HG03175 (cell line): ENCODE measurements around the gene NBAS.
"Not testable (repeated sequence)": the region's sequence is repeated elsewhere in the genome, so short reads cannot be mapped to it uniquely, and the experiment has no call there.

Experiments
- ATAC-seq: cut with Tn5 transposase; IDR thresholded peaks from one replicate; pipeline ENCODE4 v1.9.1; 2021; ENCODE audit warnings: mild to moderate bottlenecking, moderate library complexity; ENCODE audit not compliant: unreplicated experiment

Gene NBAS

DNA sequence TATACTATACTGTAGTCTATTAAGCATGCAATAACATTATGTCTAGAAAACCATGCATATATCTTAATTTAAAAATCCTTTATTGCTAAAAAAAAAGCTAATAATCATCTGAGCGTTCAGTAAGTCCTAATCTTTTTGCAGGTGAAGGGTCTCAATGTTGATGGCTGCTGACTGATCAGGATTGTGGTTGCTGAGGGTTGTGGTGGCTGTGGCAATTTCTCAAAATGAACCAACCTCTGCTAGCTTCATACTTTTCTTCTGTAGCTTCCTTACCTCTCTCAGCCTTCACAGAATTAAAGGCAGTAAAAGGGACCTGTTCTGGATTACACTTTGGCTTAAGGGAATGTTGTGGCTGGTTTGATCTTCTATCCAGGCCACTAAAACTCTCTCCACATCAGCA, 235.8 kb downstream of the NBAS start:
- no peak for ATAC-seq

GRCh38 chr2:15323227-15323626, 237.9 kb downstream of the NBAS start:
- no peak for ATAC-seq

DNA sequence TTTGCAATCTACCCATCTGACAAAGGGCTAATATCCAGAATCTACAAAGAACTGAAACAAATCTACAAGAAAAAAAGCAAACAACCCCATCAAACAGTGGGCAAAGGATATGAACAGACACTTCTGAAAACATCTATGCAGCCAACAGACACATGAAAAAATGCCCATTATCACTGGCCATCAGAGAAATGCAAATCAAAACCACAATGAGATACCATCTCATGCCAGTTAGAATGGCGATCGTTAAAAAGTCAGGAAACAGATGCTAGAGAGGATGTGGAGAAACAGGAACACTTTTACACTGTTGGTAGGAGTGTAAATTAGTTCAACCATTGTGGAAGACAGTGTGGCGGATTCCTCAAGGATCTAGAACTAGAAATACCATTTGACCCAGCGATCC, 239.7 kb downstream of the NBAS start:
- not testable (repeated sequence) for ATAC-seq

- ATAC-seq, result no peak
Measured at GRCh38 chr2:15316370-15316814, 244.7 kb downstream of the NBAS start.

DNA sequence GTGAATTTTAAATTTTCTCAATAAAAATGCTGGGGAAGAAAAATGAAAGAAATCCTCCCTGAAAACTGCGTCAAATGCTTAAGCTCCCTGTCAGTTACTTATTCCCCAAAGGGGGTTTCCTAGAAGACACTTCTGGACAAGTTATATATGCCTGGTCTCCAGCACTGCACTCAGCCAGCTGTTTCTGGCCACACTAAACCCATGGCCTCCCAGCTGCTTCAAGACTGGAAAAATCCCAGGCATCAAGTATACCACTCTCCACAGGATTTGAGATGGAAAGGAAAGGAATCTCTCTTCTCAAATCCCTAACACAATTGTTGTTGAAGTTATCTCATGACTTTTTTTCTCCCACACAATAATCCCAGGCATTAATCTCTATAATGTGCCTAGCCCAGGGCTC, 245.7 kb downstream of the NBAS start:
- ATAC-seq, result no peak

DNA sequence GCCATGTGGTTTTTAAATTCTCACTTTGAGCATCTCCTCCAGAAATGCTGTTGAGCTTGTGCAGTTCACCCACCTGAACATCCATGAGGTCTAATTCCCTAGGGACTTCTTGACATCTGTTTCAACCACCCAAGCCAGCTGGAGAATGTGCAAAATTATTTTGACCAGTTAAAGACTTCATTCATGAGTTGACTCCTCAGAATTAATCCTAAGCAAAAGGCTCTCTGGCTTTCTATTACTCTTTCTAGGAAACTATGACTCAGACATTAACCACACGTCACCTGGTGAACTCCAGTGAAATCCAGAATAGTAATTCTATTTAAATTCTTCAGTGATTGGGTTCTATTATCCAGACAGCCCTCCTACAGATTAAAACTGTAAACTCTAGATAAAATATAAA, 247.5 kb downstream of the NBAS start:
- ATAC-seq, result peak; percentile 83

GRCh38 chr2:15311926-15312325, 249.2 kb downstream of the NBAS start:
- ATAC-seq, result no peak

DNA sequence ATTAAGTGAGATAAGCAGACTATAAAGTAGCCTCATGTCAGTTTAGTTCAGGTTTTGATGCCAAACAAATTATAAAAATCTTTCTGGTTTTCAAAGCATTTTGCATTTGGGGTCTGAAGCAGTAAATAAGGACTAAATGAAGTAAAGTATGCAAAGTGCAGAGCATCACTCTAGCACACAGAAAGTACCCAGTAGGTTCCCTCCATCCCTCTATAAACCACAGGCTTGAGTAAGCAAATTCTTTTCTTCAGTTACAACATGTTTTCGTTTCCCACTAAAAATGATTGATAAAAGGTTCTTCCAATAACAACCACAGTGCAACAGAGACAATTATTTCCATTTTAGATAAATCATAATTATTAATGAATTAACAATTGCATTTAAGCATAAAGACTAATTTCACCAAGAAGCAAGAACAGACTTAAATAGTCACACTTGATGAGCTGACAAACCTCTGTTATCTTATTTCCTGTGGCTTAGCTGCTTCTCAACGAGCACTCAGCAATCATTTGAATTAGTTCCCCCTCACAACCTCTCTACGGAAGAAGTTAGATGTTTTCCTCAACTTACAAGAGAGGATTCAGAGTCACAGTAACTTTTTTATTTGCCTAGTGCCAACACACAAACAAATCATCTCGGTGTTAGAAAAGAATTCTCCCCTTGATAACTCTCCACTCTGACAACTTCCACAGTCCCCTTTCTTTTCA, 249.8 kb downstream of the NBAS start:
- ATAC-seq, result peak; percentile 59

DNA sequence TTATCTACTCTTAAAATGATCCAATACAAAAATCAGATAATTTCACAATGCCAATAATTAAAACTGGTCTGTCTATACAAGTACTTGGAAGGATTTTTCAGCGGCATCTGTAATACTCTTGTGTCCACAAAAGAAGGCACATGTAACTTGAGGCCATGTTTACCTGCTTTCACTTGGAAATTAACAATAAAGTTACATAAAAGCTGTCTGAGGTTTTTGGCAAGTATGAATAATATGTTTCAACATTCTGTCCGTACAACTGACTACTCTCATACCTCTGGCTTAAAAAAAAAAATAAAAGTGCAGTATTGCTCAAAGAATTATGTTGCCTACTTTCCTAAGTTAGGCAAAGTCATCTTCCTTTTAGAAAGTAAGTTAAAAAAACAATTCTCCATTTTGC, 253.6 kb downstream of the NBAS start:
- ATAC-seq, result no peak

GRCh38 chr2:15306706-15307105, 254.4 kb downstream of the NBAS start:
- no peak for ATAC-seq

- no peak for ATAC-seq
Measured at GRCh38 chr2:15303874-15304273, 257.3 kb downstream of the NBAS start.

DNA sequence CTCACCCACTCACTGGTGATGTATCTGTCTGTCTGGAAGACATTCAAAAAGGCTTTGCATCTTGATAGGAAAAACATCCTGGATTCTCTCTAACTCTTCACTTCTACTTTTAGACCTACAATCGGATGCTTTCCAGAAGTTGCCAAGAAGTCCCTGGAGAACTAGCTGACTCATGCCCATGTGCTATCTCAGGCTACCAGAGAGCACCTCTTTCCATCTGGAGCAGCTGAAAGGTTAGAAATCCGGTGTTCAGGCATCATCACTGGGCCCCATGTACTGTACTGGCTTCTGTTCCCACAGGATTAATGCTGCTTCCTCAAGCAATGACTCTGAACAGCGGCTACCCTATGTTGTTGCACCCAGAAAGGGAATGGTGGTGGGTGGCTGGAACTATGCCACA, 259.0 kb downstream of the NBAS start:
- no peak for ATAC-seq

DNA sequence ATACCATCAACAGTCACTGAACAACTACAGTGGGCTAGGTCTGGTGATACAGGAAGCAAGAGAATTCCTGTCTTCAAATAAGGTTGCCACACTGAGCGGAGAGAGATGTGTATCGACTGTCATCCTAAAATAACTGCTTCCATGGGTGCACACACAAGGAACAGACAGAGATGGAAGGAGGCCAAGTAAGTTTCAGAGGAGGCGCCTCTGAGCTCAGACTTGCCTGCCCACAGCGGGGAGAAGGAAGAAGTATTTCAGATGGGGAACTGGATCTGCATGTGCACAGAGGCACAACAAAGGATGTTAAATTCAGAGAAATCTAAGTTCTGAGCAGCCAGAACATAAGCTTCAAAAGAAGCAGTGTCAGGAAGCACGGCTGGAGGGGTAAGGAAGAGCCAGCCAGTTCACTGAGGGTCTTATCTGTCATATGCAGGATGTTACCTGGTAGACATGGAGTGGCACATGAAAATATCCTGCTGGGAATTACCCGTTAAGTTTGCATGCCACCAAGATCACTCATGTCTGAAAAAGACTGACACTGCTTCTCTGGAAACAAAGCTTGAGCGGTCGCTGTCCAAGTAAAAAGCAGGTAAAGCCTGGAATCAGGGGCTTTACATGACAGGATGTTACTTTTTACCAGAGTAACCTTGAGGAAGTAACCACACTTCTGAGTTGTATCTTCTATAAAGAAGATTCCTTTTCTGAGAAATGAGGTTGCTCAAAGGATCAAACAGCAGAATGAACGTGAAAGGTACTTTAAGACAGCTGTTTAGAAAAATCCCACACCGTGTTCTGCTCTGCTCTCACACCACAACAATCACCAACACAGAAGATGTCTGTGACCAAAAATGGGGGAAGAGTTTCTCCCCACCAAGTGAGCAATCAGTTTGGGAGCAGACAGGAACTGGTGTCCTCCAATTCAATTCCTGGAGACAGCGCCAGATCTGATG, 260.2 kb downstream of the NBAS start:
- ATAC-seq, result no peak

DNA sequence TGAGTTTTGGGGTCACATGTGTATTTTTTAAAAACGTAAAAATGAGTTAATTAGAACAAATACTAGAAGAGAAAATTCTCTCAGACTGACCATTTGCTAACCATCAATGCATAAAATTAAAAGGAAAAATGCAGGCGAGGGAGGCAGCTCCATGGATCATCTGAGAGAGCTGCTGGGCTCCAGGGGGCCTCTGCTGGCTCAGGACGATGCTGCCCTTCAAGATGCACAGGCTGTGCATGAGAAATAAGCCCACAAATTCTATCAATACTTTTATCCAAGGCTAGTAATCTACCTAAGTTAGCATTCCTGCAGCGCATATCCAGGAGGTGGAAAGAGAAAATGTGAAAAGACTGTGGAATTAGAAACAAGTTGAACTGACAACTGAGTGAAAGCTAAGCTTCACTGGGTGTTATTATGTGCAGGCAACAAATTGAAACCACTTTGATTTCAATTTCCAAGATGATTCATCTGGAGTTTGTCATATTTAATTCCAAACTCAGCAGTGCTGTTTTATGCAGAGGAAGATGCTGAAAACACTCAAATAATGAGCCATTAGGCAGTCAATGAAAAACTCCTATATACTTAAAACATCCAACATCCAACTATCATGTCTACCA, 261.1 kb downstream of the NBAS start:
- ATAC-seq, result no peak

DNA sequence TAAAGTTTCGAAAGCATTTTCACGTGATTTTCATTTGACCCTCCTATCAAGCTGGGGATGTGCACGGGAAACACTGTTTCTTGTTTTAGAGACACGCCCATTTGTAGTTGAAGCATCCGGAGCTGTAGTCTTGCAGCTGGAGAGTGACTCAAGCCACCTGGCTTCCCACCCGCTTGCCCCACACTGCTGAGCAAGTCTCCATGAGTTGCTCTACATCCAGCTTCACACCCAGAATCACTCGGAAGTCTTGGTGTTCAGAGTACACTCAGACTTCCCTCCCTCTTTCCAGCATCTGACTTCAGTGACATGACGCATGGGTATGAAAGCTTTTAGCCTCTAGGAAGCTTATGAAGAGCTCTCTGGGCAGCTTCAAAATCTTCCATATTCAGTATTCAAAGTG, 262.4 kb downstream of the NBAS start:
- no peak for ATAC-seq

DNA sequence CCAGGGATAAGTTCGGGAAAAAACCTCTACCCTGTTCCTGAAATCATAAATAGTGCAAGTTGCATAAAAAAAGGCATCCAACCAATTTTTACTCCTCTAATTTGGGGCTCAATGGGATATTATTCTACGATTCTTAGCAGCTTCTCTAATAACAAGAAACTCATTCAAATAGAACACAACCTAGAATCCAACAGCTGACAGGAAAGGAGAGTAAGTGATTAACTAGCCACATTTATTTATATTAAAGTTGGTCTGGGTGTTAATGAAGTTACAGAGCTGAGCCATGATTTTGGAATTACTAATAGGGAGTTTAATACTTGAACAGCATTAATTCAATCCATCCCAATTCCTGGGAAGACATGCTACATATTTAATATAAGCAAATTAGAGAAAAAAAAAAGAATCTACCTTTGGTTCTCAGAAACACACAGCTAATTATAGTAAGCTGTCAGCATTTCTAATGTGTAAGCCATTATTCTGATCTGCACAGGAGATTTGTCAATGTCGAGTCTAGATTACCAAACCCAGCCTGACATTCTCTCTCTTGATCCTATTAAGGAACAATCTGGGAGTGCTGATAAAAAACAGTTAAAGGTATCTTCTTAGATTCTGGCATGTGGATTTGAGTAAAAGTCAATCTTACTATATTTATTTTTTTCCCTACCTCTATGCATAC, 267.7 kb downstream of the NBAS start:
- peak; percentile 96 for ATAC-seq

- no peak for ATAC-seq
Measured at GRCh38 chr2:15287447-15288184, 273.5 kb downstream of the NBAS start.

- no peak for ATAC-seq
Measured at GRCh38 chr2:15284614-15285013, 276.5 kb downstream of the NBAS start.

- no peak for ATAC-seq
Measured at GRCh38 chr2:15281681-15282080, 279.5 kb downstream of the NBAS start.

DNA sequence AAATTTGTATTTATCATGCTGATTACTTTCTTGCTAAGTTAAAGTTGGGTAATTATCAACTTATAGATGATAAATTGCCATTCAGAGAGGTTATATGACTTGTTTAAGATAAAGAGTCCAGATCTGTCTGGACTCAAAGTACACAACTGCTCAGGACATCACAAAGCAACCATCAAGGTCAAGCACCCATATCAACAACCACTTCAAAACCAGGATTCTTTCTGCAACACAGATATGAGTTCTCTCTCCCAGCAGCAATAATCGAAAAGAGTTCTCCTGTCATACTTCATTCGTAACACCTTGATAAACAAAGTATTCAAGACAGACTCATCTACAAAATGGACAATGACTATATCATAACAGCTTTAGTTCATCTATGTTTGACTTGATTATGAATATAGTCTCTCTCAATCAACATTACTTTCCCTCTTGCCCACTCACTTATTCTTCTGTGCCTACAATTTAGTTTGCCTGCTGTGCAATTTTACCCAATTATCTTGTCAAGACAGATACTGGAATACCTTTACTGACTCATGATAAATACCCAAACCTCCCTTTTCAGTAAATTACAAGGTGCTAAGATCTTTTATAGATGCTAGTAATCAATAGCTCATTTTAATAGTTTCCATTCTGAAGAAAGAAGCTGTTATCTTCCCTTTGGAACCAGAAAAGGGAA, 281.8 kb downstream of the NBAS start:
- no peak for ATAC-seq
